A549 (cell line): ENCODE measurements around the gene UGT2B28. TPM values are rescaled to one million over a fixed set of nuclear protein-coding genes. Genes with fewer than 3 reads are reported as not detected.

Experiments
- ATAC-seq, 2 experiments: fragments of 200-7000 bp in 1 of 2; fragments of >200 bp in 1 of 2; cut with Nextera tagmentation in 1 of 2; cut with Tn5 transposase in 1 of 2; 3 replicates each; pipeline versions ENCODE4 v1.8.0 to v1.9.1; 2018 to 2020; ENCODE audit warnings: mild to moderate bottlenecking in 1 of 2, moderate library complexity in 1 of 2
- CTCF ChIA-PET: fragments of 300-600 bp; sonication (Branson Sonifier 250); formaldehyde crosslinking; extraction: SDS; loops from one replicate; lab custom pipeline; 2021; ENCODE audit warnings: antibody characterized with exemption, inconsistent platforms; lab: Yijun Ruan, JAX
- POLR2A ChIA-PET: fragments of 350-600 bp; formaldehyde crosslinking; extraction: SDS; loops from one replicate; lab custom pipeline; 2021; ENCODE audit warnings: antibody characterized with exemption, inconsistent platforms; lab: Yijun Ruan, JAX
- DNase-seq, 2 experiments: peaks; one replicate each; pipeline versions ENCODE4 v3.0.0 to v3.0.0-alpha.2; 2011 to 2016; ENCODE audit warnings: low read depth in 1 of 2, low spot score in 1 of 2
- FAIRE-seq: peaks from 2 replicates; lab custom pipeline; 2011; peaks lifted over from hg19 to GRCh38; lab: Jason Lieb, UNC
- H3K27ac ChIP-seq, 2 experiments: fragments of >200 bp; sonication (Bioruptor Twin); formaldehyde crosslinking; 3 replicates each; pipeline ENCODE4 v1.5.1; 2016 to 2017
- H3K4me1 ChIP-seq: fragments of >200 bp; sonication (Bioruptor Twin); formaldehyde crosslinking; 3 replicates; pipeline ENCODE4 v1.6.1; 2016
- H3K4me2 ChIP-seq: fragments of >200 bp; sonication (Bioruptor Twin); formaldehyde crosslinking; 3 replicates; pipeline ENCODE4 v1.6.1; 2016
- H3K4me3 ChIP-seq: fragments of >200 bp; sonication (Bioruptor Twin); formaldehyde crosslinking; 3 replicates; pipeline ENCODE4 v1.5.1; 2016
- H3K9me3 ChIP-seq: fragments of >200 bp; sonication (Bioruptor Twin); formaldehyde crosslinking; 3 replicates; pipeline ENCODE4 v1.6.1; 2016
- BHLHE40 ChIP-seq: IDR thresholded peaks from 2 replicates; pipeline ENCODE4 v1.6.1; 2012; ENCODE audit warnings: low read depth, low read length, inconsistent platforms
- CBX8 ChIP-seq: fragments of 200-600 bp; sonication (generic); IDR thresholded peaks from 2 replicates; pipeline ENCODE4 v1.6.1; 2016
- CEBPB ChIP-seq, 2 experiments: fragments of >200 bp in 1 of 2; sonication (Bioruptor Twin) in 1 of 2; formaldehyde crosslinking in 1 of 2; IDR thresholded peaks; 2 replicates each; pipeline ENCODE4 v1.6.1; 2012 to 2016
- CHD2 ChIP-seq: fragments of 150-350 bp; IDR thresholded peaks from 2 replicates; pipeline ENCODE4 v1.6.1; 2014; ENCODE audit warnings: low read length; ENCODE audit not compliant: partially characterized antibody
- EP300 ChIP-seq, 2 experiments: fragments of >200 bp; sonication (Bioruptor Twin); formaldehyde crosslinking; IDR thresholded peaks; 2 replicates in 1 of 2; 3 replicates in 1 of 2; pipeline ENCODE4 v1.6.1; 2016 to 2017
- FOSB ChIP-seq: fragments of 250-450 bp; sonication (Bioruptor Pico); IDR thresholded peaks from 2 replicates; pipeline ENCODE4 v1.5.0; 2020; ENCODE audit warnings: mild to moderate bottlenecking, moderate library complexity
- GATA3 ChIP-seq: IDR thresholded peaks from 2 replicates; pipeline ENCODE4 v1.6.1; 2012; ENCODE audit warnings: borderline replicate concordance
- HDAC2 ChIP-seq: fragments of 200-600 bp; sonication (generic); IDR thresholded peaks from 2 replicates; pipeline ENCODE4 v1.6.1; 2016
- HOXB13 ChIP-seq: fragments of 250-450 bp; sonication (Bioruptor Pico); IDR thresholded peaks from 2 replicates; pipeline ENCODE4 v1.5.0; 2020; ENCODE audit warnings: low read depth, mild to moderate bottlenecking, moderate library complexity
- KDM5A ChIP-seq: fragments of 200-600 bp; sonication (generic); IDR thresholded peaks from 2 replicates; pipeline ENCODE4 v1.6.1; 2016; ENCODE audit warnings: antibody characterized with exemption, mild to moderate bottlenecking
- MAZ ChIP-seq: fragments of 150-350 bp; IDR thresholded peaks from 2 replicates; pipeline ENCODE4 v1.6.1; 2014; ENCODE audit warnings: antibody characterized with exemption, low read depth, low read length, borderline replicate concordance
- MYC ChIP-seq: IDR thresholded peaks from 2 replicates; pipeline ENCODE4 v1.6.1; 2012; ENCODE audit warnings: mild to moderate bottlenecking, inconsistent platforms, low read length, improper control_type of control experiment, borderline replicate concordance
- NFE2L2 ChIP-seq: fragments of 150-350 bp; conservative IDR thresholded peaks from 2 replicates; pipeline ENCODE4 v1.6.1; 2014; ENCODE audit warnings: low read length
- NPAS2 ChIP-seq: fragments of 250-450 bp; sonication (Bioruptor Pico); IDR thresholded peaks from 2 replicates; pipeline ENCODE4 v1.8.0; 2022; ENCODE audit warnings: mild to moderate bottlenecking, moderate library complexity, borderline replicate concordance
- NR3C1 ChIP-seq: fragments of >200 bp; sonication (Bioruptor Twin); formaldehyde crosslinking; IDR thresholded peaks from 3 replicates; pipeline ENCODE4 v1.6.1; 2017
- POLR2AphosphoS2 ChIP-seq: conservative IDR thresholded peaks from 2 replicates; pipeline ENCODE4 v1.6.1; 2012; ENCODE audit warnings: low read length, improper control_type of control experiment, inconsistent platforms
- RAD21 ChIP-seq, 2 experiments: fragments of >200 bp in 1 of 2; sonication (Bioruptor Twin) in 1 of 2; formaldehyde crosslinking in 1 of 2; IDR thresholded peaks in 1 of 2; conservative IDR thresholded peaks in 1 of 2; 2 replicates in 1 of 2; 3 replicates in 1 of 2; pipeline ENCODE4 v1.6.1; 2012 to 2018; ENCODE audit warnings: inconsistent platforms in 1 of 2
- RARB ChIP-seq: fragments of 250-450 bp; sonication (Bioruptor Pico); IDR thresholded peaks from 2 replicates; pipeline ENCODE4 v1.8.0; 2021; ENCODE audit warnings: mild to moderate bottlenecking, moderate library complexity
- RCOR1 ChIP-seq: fragments of 150-350 bp; IDR thresholded peaks from 2 replicates; pipeline ENCODE4 v1.6.1; 2014; ENCODE audit warnings: antibody characterized with exemption, low read length, low read depth
- RFX5 ChIP-seq: fragments of 450-650 bp; IDR thresholded peaks from 2 replicates; pipeline ENCODE4 v1.7.1; 2014; ENCODE audit warnings: antibody characterized with exemption, mild to moderate bottlenecking, moderate library complexity
- RNF2 ChIP-seq: fragments of 200-600 bp; sonication (generic); IDR thresholded peaks from 2 replicates; pipeline ENCODE4 v1.6.1; 2016; ENCODE audit warnings: low read depth, mild to moderate bottlenecking, antibody characterized with exemption, moderate library complexity, borderline replicate concordance
- ZFP36 ChIP-seq: fragments of 450-650 bp; IDR thresholded peaks from 2 replicates; pipeline ENCODE4 v1.6.1; 2014; ENCODE audit warnings: borderline replicate concordance; ENCODE audit not compliant: partially characterized antibody
- ZNF302 ChIP-seq: fragments of 250-450 bp; sonication (Bioruptor Pico); IDR thresholded peaks from 2 replicates; pipeline ENCODE4 v1.9.0; 2021; ENCODE audit warnings: inconsistent platforms, mild to moderate bottlenecking, moderate library complexity
- ZSCAN20 ChIP-seq: fragments of 250-450 bp; sonication (Bioruptor Pico); IDR thresholded peaks from 2 replicates; pipeline ENCODE4 v1.8.0; 2022; ENCODE audit warnings: mild to moderate bottlenecking, moderate library complexity
- WGBS: methylation state at CpG from one replicate; pipeline ENCODE4 v1.1.6; 2017; ENCODE audit errors: missing lambda C conversion rate; 5-methylcytosine and 5-hydroxymethylcytosine counted together
- polyA plus RNA-seq, 4 experiments: library from polyadenylated mRNA; depleted of rRNA in 3 of 4; stranded (reverse); fragments of >200 nt; fragmentation: RNase III in 1 of 4; extraction: RNeasy Plus Mini Kit Qiagen cat#74134 plus additional on column Dnase treatment in 1 of 4; gene quantifications; 2 replicates in 3 of 4; 3 replicates in 1 of 4; pipeline ENCODE4 v1.2.3, GENCODE V29; 2011 to 2017
- TF ChIP-seq, protein P1 (sequence below): fragments of 250-450 bp; sonication (Bioruptor Pico); IDR thresholded peaks from 2 replicates; pipeline ENCODE4 v1.5.0; 2021; ENCODE audit warnings: mild to moderate bottlenecking, moderate library complexity, borderline replicate concordance
- TF ChIP-seq, protein P2 (sequence below): IDR thresholded peaks from 2 replicates; pipeline ENCODE4 v1.6.1; 2012; ENCODE audit warnings: low read depth, borderline replicate concordance
- TF ChIP-seq, protein P3 (sequence below): fragments of 450-650 bp; IDR thresholded peaks from 2 replicates; pipeline ENCODE4 v1.6.1; 2014; ENCODE audit warnings: antibody characterized with exemption
- TF ChIP-seq, protein P4 (sequence below): fragments of >200 bp; sonication (Bioruptor Twin); formaldehyde crosslinking; IDR thresholded peaks from 3 replicates; pipeline ENCODE4 v1.5.1; 2016

The UGT2B28 gene
- polyA plus RNA-seq, 2 of the 4 experiments (the other 2 are of a cell fraction) = 0.08 to 0.22 TPM

DNA sequence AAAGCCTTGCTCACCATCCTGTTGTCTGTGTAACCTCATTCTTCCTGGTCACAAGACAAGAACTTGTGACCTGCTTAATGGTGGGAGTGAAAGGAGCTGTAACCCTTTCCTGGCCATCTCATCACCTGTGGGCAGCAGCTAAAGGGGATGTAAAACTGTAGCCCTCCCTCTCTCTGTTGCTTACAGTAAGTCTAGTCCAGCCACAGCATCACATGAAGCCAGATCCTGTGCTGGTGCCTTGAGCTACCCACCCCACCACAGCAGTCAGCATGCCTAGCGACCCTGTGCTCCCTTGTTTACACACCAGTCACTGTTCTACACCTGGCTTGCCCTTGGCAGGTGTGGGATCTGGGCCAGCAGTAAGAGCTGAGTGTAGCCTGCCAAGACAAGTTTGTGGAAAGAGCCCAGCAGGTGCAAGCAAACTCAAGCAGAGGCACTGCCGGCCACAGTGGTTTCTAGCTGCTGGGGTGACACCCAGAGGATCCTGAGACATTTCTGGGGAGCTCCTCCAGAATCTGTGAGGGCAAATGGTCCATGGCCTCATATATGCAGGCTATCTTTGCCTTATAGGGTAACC is 41.0 kb downstream of the UGT2B28 start (continued):
- TF ChIP-seq ZSCAN20 (CRISPR knock-in tag) = no peak
- TF ChIP-seq HOXB13 (CRISPR knock-in tag) = no peak
- TF ChIP-seq, protein P1, sequence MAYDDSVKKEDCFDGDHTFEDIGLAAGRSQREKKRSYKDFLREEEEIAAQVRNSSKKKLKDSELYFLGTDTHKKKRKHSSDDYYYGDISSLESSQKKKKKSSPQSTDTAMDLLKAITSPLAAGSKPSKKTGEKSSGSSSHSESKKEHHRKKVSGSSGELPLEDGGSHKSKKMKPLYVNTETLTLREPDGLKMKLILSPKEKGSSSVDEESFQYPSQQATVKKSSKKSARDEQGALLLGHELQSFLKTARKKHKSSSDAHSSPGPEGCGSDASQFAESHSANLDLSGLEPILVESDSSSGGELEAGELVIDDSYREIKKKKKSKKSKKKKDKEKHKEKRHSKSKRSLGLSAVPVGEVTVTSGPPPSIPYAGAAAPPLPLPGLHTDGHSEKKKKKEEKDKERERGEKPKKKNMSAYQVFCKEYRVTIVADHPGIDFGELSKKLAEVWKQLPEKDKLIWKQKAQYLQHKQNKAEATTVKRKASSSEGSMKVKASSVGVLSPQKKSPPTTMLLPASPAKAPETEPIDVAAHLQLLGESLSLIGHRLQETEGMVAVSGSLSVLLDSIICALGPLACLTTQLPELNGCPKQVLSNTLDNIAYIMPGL (CRISPR knock-in tag) = no peak

DNA sequence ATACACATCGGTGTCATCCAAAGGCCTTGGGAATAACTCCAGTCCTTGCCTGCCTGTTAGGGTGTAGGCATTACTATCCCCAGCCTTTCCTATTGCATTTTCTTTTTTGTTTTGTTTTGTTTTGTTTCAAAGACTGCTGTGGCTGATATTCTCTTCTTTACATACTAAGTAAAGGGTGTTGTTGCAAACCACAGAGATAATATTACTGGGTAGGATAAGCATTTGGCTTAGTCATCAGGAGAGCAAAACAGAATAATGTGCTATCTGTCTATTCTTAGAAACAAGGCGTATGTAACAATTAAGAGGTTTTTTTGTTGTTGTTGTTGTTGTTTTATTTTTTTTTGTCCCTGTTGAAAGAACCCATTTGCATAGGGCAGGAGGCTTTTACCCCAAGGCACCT is 41.8 kb downstream of the UGT2B28 start:
- no peak overlapping the region for H3K4me2 ChIP-seq
- no peak for ATAC-seq
- WGBS = 73% methylated on average over 2 of the region's 2 CpGs
- no peak for DNase-seq
- H3K4me3 ChIP-seq = no peak overlapping the region
- ChIA-PET POLR2A (no interaction called here), CTCF (no interaction called here)
- no peak for TF ChIP-seq MAZ
- TF ChIP-seq ZSCAN20 (CRISPR knock-in tag) = no peak
- no peak for TF ChIP-seq MYC
- no peak for TF ChIP-seq EP300 (IDR thresholded peaks at IDR 0.05)
- no peak for TF ChIP-seq RCOR1
- TF ChIP-seq NPAS2 = no peak
- no peak for TF ChIP-seq ZNF302 (CRISPR knock-in tag)
- TF ChIP-seq GATA3 = no peak
- TF ChIP-seq, protein P1 (CRISPR knock-in tag) = no peak
- TF ChIP-seq, protein P2, sequence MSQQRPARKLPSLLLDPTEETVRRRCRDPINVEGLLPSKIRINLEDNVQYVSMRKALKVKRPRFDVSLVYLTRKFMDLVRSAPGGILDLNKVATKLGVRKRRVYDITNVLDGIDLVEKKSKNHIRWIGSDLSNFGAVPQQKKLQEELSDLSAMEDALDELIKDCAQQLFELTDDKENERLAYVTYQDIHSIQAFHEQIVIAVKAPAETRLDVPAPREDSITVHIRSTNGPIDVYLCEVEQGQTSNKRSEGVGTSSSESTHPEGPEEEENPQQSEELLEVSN = no peak
- no peak for TF ChIP-seq FOSB (CRISPR knock-in tag)
- TF ChIP-seq CEBPB (IDR thresholded peaks at IDR 0.05) = no peak
- TF ChIP-seq, protein P3, sequence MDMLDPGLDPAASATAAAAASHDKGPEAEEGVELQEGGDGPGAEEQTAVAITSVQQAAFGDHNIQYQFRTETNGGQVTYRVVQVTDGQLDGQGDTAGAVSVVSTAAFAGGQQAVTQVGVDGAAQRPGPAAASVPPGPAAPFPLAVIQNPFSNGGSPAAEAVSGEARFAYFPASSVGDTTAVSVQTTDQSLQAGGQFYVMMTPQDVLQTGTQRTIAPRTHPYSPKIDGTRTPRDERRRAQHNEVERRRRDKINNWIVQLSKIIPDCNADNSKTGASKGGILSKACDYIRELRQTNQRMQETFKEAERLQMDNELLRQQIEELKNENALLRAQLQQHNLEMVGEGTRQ = no peak
- TF ChIP-seq CBX8 = no peak
- no peak for TF ChIP-seq ZFP36
- TF ChIP-seq HDAC2 = no peak
- TF ChIP-seq NR3C1 = no peak
- no peak for TF ChIP-seq BHLHE40
- TF ChIP-seq NFE2L2 = no peak
- no peaks in the 10 kb centered on the region for H3K4me1 ChIP-seq
- H3K9me3 ChIP-seq = no peaks in the 10 kb centered on the region
- FAIRE-seq = no peak
- H3K27ac ChIP-seq = no peak overlapping the region

DNA sequence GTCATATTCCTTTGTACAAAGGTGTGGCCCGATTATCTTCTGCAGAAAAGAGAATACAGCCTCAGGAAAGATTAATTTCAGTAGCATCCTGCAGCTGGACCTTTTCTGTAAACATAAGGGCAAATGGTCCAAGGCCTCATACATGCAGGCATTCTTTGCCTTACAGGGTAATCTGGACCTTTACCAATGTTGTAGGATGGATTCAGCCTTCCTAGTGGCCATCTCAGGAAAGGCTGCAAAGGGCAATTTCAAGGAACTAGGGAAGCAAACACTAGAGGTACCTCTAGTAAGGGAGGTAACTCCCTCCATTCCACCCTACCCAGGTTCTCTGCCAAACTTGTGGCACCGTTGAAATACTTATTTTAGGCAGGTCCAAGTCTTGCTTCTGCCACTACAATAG is 43.0 kb downstream of the UGT2B28 start:
- DNase-seq = no peak
- no peak for ATAC-seq
- ChIA-PET POLR2A (no interaction called here), CTCF (no interaction called here)
- no peak overlapping the region for H3K4me3 ChIP-seq
- H3K4me2 ChIP-seq = no peak overlapping the region
- no peak for FAIRE-seq
- TF ChIP-seq CEBPB (IDR thresholded peaks at IDR 0.05) (no peak), POLR2AphosphoS2 (no peak), KDM5A (no peak), RFX5 (no peak), ZFP36 (no peak), CBX8 (no peak), EP300 (IDR thresholded peaks at IDR 0.05) (no peak), CHD2 (no peak), RAD21 (conservative IDR thresholded peaks at IDR 0.05 in 1 of 2, IDR thresholded peaks at IDR 0.05 in 1 of 2) (no peak), HOXB13 (CRISPR knock-in tag) (no peak), RARB (CRISPR knock-in tag) (no peak), NR3C1 (no peak), RNF2 (no peak), BHLHE40 (no peak)
- TF ChIP-seq, protein P4, sequence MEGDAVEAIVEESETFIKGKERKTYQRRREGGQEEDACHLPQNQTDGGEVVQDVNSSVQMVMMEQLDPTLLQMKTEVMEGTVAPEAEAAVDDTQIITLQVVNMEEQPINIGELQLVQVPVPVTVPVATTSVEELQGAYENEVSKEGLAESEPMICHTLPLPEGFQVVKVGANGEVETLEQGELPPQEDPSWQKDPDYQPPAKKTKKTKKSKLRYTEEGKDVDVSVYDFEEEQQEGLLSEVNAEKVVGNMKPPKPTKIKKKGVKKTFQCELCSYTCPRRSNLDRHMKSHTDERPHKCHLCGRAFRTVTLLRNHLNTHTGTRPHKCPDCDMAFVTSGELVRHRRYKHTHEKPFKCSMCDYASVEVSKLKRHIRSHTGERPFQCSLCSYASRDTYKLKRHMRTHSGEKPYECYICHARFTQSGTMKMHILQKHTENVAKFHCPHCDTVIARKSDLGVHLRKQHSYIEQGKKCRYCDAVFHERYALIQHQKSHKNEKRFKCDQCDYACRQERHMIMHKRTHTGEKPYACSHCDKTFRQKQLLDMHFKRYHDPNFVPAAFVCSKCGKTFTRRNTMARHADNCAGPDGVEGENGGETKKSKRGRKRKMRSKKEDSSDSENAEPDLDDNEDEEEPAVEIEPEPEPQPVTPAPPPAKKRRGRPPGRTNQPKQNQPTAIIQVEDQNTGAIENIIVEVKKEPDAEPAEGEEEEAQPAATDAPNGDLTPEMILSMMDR = no peak
- H3K9me3 ChIP-seq = no peaks in the 10 kb centered on the region
- H3K27ac ChIP-seq = no peak overlapping the region
- WGBS = 32% methylated on average over 2 of the region's 2 CpGs
- no peaks in the 10 kb centered on the region for H3K4me1 ChIP-seq
